HG03064 (cell line): ENCODE data around the gene ULBP2.

ENCODE experiments used
- ATAC-seq: cut with Tn5 transposase; IDR thresholded peaks from one replicate; pipeline ENCODE4 v1.9.1; 2021; ENCODE audit warnings: low read depth; ENCODE audit not compliant: unreplicated experiment

Gene ULBP2

DNA sequence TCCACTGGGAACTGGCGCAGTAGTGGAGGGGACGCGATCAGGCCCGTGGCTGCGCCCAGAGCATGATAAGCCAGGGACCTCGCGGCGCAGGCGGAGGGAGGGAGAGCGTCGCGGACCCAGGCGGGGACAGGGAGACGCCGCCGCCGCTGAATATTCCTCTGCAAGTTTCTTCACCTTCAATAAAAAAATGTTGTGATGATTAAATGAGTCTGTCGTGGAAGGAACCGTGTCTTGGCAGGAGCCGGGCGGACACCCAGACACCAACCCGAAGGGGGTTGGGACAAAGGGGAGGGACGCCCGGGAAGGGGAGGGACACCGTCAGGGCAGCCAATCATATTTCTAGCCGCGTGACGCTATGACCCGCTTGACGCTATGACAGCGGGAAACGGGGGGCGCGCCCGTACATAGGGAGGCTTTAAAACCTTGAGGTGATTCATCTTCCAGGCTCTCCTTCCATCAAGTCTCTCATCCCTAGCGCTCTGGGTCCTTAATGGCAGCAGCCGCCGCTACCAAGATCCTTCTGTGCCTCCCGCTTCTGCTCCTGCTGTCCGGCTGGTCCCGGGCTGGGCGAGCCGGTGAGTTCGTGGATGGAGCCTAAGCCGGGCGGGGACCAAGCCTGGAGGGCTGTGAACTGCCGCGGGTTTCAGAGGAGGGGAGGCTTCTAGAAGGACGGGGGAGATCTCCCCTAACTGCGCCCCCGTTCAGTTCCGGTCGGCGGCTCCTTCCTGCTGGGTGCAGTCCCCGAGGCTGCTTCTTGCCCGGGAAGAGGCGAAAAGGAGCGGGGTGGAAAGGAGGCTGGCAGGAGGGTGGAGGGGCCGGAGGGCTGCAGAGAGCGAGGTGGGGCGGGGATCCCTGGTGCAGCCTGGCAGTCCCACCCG, at the start of gene ULBP2:
ULBP2 (plus strand) TSS at position 432 of the 878 bp plus-strand sequence; CDS start at position 491, 59 bp downstream.
- no peak for ATAC-seq

DNA sequence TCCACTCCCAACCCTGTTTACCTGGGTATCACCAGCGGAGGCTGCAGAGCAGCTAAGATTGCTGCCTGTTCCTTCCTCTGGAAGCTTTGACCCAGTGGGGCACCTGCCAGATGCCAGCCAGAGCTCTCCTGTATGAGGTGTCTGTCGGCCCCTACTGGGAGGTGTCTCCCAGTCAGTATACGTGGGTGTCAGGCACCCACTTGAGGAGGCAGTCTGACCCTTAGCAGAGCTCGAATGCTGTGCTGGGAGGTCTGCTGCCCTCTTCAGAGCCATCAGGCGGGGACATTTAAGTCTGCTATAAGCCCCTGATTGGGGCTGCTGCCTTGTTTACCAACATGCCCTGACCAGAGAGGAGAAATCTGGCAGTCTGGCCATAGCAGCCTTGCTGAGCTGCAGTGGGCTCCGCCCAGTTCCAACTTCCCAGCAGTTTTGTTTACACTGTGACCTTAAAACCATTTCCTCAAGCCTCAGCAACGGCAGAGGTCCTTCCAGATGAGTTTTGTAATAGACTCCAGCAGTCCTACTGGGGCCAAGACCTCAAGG, 46.7 kb upstream of the ULBP2 start:
- ATAC-seq: no peak

DNA sequence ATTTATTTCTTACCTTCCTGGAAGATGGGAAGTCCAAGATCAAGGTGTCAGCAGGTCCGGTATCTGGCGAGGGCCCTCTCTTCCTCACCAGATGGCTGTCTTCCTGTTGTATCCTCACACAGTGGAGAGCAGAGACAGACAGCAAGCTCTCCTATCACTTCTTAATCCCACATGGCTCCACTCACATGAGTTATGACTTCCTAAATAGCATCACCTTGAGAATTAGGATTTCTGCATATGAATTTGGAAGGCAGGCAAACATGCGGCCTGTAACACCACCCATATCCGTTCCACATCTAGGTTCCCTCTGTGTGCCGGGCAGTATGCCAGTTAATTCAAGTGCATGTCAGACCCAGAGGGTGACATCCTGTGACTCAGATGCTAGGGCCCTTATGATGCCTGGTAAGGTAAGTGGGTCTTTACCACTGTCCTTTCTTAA, 46.0 kb upstream of the ULBP2 start:
- no peak for ATAC-seq

DNA sequence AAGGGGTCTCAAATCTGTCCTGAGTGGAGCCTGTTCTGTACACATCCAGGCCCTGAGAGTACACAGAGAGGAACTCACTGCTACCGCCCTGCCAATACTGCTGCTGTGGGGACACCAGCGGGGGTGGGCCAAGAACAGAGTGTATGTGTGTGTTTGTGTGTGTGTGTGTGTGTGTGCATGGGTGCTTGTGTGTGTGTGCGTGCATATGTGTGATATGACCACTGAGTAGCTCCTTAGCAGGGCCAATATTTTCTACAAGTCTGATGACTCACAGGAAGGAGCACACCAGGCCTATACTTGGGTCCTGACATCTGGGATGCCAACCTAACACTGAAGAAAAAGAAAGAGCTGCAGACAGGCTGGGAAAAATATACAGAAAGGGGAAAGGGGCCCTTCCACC, 45.3 kb upstream of the ULBP2 start:
- no peak for ATAC-seq

- ATAC-seq: no peak
Measured at GRCh38 chr6:149897015-149897697, 44.7 kb upstream of the ULBP2 start.

GRCh38 chr6:149897855-149898744, 43.7 kb upstream of the ULBP2 start, which contains the start of gene RAET1E:
RAET1E (minus strand) TSS chr6:149898113; CDS start chr6:149890901, 7,212 bp downstream.
- ATAC-seq: no peak

GRCh38 chr6:149898966-149899365, 42.8 kb upstream of the ULBP2 start:
- ATAC-seq: no peak

- ATAC-seq: no peak
Measured at GRCh38 chr6:149899486-149899885, 42.3 kb upstream of the ULBP2 start.

- no peak for ATAC-seq
Measured at GRCh38 chr6:149899926-149900619, 41.7 kb upstream of the ULBP2 start.

- ATAC-seq: no peak
Measured at GRCh38 chr6:149900620-149901443, 41.0 kb upstream of the ULBP2 start.

DNA sequence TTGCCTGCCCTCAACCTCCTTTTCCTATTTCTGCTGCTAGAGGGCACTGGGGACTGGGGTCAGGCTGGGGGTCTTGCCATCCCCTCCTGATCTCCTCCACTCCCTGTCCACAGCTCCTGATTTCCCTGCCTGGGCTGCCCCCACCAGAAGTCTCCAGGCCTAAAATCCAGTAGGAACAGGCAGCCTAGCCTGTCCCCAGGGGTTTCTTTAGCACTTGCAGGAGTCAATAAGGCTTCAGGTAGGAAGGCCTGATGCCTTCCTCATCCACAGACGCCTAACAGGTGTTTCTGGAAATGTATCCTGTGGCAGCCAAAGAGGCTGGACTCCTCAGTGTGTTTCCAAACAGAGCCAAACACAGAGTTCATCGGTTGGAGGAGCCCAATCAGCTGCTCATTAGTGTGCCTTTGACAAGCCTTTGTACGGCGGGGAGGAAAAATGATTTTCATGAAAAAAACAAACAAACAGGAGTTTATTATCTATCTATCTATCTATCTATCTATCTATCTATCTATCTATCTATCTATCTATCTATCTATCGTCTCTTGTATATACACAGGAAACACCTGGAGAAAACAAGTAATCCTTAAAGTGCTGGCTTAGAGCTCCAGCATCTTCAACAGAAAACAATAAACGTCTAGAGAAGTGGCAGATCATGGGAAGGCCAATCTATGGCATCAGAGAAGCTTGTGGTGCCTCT, 40.2 kb upstream of the ULBP2 start:
- no peak for ATAC-seq

- ATAC-seq: no peak
Measured at GRCh38 chr6:149903938-149904611, 37.7 kb upstream of the ULBP2 start.

- no peak for ATAC-seq
Measured at GRCh38 chr6:149904661-149905370, 37.0 kb upstream of the ULBP2 start.

GRCh38 chr6:149905371-149905910, 36.4 kb upstream of the ULBP2 start:
- no peak for ATAC-seq

DNA sequence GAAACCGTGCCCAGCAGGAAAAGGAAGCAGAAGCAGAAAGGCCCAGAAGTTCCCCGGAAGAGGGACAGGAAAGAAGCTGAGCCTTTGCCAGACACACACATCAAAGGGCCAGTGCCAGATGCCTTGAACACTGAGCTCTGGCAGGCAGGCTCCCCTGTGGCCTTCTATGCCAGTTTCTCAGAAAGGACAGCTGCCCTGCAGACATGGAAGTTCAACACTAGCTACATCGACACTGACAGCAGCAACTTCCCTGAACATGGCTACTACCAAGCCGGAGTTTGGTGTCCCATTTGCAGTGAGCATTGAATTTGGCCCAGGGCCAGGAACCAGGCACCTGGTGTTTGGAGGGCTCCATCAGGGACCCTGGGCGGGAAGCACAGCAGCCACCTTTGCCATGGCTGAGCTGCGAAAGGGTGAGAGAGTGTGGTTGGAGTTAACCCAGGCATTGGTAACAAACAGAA, 35.9 kb upstream of the ULBP2 start:
- no peak for ATAC-seq

DNA sequence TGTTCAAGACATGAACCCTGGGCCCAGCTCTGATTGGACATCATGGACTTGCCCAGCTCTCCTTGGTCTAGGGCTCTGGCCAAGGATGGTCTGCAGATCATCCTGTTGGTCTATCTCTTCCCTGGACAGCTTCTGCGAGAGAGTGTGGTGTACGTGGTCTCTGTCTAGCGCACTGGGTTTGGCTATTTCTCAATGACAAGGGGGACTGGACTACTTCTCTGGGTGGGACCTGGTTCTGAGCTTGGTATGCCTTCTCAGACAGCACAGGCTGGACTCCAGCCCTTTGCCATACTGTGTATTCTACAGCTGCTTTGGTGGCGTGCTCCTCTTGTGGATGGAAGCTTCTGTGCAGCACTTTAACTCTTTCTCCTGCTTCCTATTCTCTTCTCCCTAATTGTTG, 35.4 kb upstream of the ULBP2 start:
- ATAC-seq: no peak

DNA sequence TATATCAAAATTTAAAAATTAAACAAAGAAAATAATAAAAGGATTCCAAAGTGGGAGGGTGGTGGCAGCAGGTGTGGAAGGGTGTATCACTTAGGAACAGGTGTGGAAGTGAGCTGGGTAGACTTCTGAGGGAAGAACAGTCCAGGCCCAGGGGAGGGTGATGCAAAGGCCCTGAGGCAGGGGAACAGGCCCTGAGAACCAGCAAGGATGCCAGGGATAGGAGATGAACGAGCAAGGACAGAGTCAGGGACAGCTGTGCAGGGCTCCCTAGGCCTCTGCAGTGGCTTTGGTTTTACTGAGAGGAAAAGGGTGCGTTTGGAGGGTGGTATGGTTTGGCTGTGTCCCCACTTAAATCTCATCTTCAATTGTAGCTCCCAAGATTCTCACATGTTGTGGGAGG, 34.5 kb upstream of the ULBP2 start:
- no peak for ATAC-seq
